Left ventricle myocardium inferior (tissue), 1 donor: ENCODE results near the gene CABCOCO1. TPM values are rescaled to one million over a fixed set of nuclear protein-coding genes. Genes with fewer than 3 reads are reported as not detected.

ENCODE experiments used
- DNase-seq: peaks from one replicate; pipeline ENCODE4 v3.0.0-alpha.2; 2020
- H3K27ac ChIP-seq: fragments of 200-600 bp; replicated peaks from 2 replicates; pipeline ENCODE4 v1.8.0; 2021
- H3K27me3 ChIP-seq: fragments of 200-600 bp; 2 replicates; pipeline ENCODE4 v1.8.0; 2021; ENCODE audit warnings: low read depth
- H3K36me3 ChIP-seq: fragments of 200-600 bp; 2 replicates; pipeline ENCODE4 v1.8.0; 2021
- H3K4me1 ChIP-seq: fragments of 200-600 bp; 2 replicates; pipeline ENCODE4 v1.8.0; 2021
- H3K4me3 ChIP-seq: fragments of 200-600 bp; 2 replicates; pipeline ENCODE4 v1.8.0; 2021; ENCODE audit warnings: mild to moderate bottlenecking, moderate library complexity
- H3K9me3 ChIP-seq: fragments of 200-600 bp; replicated peaks from 2 replicates; pipeline ENCODE4 v1.8.0; 2021
- intact Hi-C: fragments of 100-400 bp; cut with micrococcal nuclease; formaldehyde crosslinking; loops from one replicate; pipeline ENCODE4 v1.11.0; 2022
- total RNA-seq: library from RNA; stranded (reverse); fragmentation: NEBNext Ultra II Directional; extraction: Animal tissue kit (Norgen Biotek cat#: 25700); gene quantifications from one replicate; pipeline ENCODE4 v1.2.1, GENCODE V29; 2021
- TF ChIP-seq, protein P1 (sequence below): fragments of 200-600 bp; IDR thresholded peaks from 2 replicates; pipeline ENCODE4 v1.8.0; 2021; ENCODE audit warnings: antibody characterized with exemption, mild to moderate bottlenecking, borderline replicate concordance
- donor health status: DM: no; HTN: yes; CAD: no; lungs with severe emphysema.

CABCOCO1 gene
- total RNA-seq, 1 donor from 2014 or later: not detected

DNA sequence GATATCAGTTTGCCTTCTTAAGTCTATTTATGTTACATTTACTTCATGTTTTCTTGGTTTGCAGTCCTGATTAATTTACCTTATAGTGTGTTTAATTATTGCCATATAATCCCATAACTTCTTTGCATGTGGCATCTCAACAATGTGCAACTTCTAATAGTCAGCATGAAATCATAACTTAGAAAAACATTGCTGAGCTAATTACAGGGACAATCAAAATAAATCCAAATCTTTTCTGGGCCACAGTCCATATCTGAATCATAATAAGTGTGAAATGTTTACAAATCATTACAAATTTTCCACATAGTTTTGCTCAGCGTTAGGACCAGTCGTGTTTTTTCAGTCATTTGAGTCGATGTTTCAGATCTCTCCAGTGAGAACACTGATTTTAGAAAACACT, 29.1 kb upstream of the CABCOCO1 start:
- no peak for DNase-seq
- Histone ChIP-seq H3K27me3 (no peaks in the 10 kb centered on the region), H3K4me1 (no peaks in the 10 kb centered on the region), H3K36me3 (no peaks in the 10 kb centered on the region), H3K9me3 (no peaks in the 10 kb centered on the region), H3K4me3 (no peak overlapping the region), H3K27ac (no peak overlapping the region)
- TF ChIP-seq, protein P1, sequence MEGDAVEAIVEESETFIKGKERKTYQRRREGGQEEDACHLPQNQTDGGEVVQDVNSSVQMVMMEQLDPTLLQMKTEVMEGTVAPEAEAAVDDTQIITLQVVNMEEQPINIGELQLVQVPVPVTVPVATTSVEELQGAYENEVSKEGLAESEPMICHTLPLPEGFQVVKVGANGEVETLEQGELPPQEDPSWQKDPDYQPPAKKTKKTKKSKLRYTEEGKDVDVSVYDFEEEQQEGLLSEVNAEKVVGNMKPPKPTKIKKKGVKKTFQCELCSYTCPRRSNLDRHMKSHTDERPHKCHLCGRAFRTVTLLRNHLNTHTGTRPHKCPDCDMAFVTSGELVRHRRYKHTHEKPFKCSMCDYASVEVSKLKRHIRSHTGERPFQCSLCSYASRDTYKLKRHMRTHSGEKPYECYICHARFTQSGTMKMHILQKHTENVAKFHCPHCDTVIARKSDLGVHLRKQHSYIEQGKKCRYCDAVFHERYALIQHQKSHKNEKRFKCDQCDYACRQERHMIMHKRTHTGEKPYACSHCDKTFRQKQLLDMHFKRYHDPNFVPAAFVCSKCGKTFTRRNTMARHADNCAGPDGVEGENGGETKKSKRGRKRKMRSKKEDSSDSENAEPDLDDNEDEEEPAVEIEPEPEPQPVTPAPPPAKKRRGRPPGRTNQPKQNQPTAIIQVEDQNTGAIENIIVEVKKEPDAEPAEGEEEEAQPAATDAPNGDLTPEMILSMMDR: no peak
- intact Hi-C loops: no loop called here

DNA sequence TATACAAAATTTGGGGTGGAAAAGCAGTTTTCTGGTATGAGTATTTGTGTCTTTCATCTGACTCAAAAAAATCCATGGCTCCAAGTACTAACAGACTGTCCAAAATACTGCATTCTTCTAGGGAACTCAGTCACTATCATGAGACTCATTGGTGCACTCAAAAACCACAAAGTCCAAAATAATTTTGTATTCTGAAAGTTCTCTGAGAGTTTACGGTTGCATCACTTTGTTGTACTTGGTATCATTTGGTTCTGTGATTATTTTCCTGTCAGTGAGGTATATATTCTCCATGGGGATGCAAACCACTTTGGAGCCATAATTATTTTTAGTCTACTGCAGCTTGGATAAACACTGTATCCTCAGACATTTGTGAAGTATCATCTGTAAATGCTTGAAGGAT, 28.0 kb upstream of the CABCOCO1 start:
- no peaks in the 10 kb centered on the region for H3K9me3 ChIP-seq
- DNase-seq: no peak

DNA sequence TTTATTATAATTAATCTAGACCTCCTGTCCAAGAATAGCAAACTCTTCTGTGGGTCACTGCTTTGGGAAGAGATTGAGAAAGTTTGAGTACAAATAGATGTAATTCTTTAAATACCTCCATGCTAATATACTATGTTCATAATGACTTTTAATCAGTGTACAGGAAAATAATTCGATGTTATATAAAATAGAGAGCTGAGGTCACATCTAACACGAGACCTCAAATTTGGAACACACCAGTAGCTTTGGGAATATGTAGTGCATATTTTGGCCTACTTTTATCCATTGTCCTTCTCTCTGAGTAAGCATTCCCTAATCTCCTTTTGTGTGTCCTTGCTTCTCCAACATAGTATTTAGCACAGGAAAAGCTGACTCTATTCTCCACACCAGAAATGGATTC, 27.3 kb upstream of the CABCOCO1 start:
- Histone ChIP-seq H3K36me3 (no peaks in the 10 kb centered on the region), H3K27me3 (no peaks in the 10 kb centered on the region), H3K4me1 (no peaks in the 10 kb centered on the region), H3K27ac (no peak overlapping the region), H3K4me3 (no peak overlapping the region), H3K9me3 (no peaks in the 10 kb centered on the region)
- TF ChIP-seq, protein P1: no peak
- no peak for DNase-seq
- intact Hi-C loops: no loop called here

More for the DNA sequence above, 28.0 kb upstream of the CABCOCO1 start:
- TF ChIP-seq, protein P1: no peak
- Histone ChIP-seq H3K36me3 (no peaks in the 10 kb centered on the region), H3K4me1 (no peaks in the 10 kb centered on the region), H3K4me3 (no peak overlapping the region), H3K27me3 (no peaks in the 10 kb centered on the region), H3K27ac (no peak overlapping the region)
- intact Hi-C loops: no loop called here

DNA sequence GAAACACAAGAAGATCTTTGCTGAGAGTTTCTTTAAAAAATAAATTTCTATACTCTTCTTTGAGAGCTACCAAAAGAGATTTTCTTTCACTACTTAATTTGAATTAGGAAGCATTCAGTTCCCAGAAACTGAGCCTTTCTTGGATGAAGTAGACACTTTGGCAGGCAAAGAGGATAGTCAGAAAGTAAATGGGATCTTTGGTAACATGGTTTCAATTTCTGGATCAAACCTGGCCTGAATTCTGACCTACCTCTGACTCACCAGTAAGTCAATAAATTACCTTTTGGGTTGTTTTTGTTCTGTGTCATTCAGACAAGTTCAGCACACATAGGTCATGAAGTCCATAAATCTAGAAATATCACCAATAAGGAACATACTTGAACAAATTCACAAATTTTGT, 26.8 kb upstream of the CABCOCO1 start:
- Histone ChIP-seq H3K9me3 (no peaks in the 10 kb centered on the region), H3K27me3 (no peaks in the 10 kb centered on the region), H3K4me3 (no peak overlapping the region), H3K4me1 (no peaks in the 10 kb centered on the region), H3K36me3 (no peaks in the 10 kb centered on the region), H3K27ac (no peak overlapping the region)
- DNase-seq: no peak
- TF ChIP-seq, protein P1: no peak
- intact Hi-C loops: no loop called here

DNA sequence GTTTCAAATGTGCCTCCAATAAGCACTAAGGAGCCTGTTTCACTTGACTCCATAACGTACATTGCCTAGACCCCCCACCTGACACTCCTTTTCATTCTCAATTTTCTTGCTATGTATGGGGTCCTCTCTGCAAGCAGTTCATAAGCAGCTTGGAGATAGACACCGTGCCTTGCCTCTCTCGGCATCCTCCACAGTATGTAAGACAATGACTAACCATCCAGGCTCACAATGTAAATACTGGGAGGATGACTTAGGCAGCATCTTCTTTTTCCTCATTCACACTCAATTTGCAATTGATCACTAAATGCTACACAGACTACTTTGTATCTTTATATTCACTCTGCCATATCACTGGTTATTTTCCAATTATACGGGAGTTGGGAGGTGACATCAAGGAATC, 22.8 kb upstream of the CABCOCO1 start:
- intact Hi-C loops: no loop called here
- peaks cover 6% of the 10 kb centered on the region for H3K4me1 ChIP-seq
- no peaks in the 10 kb centered on the region for H3K36me3 ChIP-seq
- no peak overlapping the region for H3K4me3 ChIP-seq
- H3K27ac ChIP-seq: no peak overlapping the region
- DNase-seq: no peak
- no peaks in the 10 kb centered on the region for H3K9me3 ChIP-seq
- H3K27me3 ChIP-seq: no peaks in the 10 kb centered on the region
- TF ChIP-seq, protein P1: no peak

DNA sequence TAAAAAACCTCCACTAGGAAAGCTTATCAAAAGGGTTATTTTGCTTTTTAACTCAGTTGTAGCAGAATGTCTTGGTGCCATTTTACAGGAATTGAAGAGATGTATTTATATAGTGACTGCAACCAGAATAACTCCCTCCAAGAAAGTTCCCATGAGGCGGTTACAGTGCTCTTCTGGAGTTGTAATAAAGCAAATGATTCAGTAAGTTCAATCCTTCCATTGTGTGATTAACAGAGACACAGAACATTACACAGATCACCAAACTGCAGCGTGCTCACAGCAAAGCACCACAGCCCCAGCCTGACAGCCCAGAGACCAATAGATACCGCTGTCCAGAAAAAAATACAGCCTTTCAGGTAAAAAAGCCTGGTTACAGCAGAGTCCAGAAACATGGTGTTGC, 21.9 kb upstream of the CABCOCO1 start:
- TF ChIP-seq, protein P1: no peak
- no peaks in the 10 kb centered on the region for H3K27me3 ChIP-seq
- no peaks in the 10 kb centered on the region for H3K9me3 ChIP-seq
- peaks cover 6% of the 10 kb centered on the region for H3K4me1 ChIP-seq
- intact Hi-C loops: no loop called here
- no peaks in the 10 kb centered on the region for H3K36me3 ChIP-seq
- DNase-seq: no peak
- no peak overlapping the region for H3K27ac ChIP-seq
- H3K4me3 ChIP-seq: no peak overlapping the region
